22Rv1 (cell line): ENCODE results near the gene ACOXL.

Experiments
- ZFX ChIP-seq: fragments of 450-650 bp; IDR thresholded peaks from 2 replicates; pipeline ENCODE4 v1.6.1; 2017; ENCODE audit warnings: antibody characterized with exemption, borderline replicate concordance
- TF ChIP-seq, protein P1 (sequence below): fragments of 450-650 bp; IDR thresholded peaks from 2 replicates; pipeline ENCODE4 v1.5.1; 2017; ENCODE audit warnings: mild to moderate bottlenecking

DNA sequence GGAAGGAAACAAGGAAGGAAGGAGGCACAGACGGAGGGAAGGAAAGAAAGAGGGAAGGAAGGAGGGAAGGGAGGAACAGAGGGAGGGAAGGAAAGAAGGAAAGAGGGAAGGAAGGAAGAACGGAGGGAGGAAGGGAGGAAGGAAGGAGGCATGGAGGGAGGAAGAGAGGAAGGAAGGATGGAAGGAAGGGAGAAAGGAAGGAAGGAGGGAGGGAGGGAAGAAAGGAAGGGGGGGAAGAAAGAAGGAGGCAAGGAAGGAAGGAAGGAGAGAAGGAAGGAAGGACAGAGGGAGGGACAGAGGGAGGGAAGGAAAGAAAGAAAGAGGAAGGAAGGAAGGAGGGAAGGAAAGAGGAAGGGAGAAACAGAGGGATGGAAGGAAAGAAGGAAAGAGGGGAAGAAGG lies 7.6 kb upstream of the ACOXL start:
- TF ChIP-seq, protein P1, sequence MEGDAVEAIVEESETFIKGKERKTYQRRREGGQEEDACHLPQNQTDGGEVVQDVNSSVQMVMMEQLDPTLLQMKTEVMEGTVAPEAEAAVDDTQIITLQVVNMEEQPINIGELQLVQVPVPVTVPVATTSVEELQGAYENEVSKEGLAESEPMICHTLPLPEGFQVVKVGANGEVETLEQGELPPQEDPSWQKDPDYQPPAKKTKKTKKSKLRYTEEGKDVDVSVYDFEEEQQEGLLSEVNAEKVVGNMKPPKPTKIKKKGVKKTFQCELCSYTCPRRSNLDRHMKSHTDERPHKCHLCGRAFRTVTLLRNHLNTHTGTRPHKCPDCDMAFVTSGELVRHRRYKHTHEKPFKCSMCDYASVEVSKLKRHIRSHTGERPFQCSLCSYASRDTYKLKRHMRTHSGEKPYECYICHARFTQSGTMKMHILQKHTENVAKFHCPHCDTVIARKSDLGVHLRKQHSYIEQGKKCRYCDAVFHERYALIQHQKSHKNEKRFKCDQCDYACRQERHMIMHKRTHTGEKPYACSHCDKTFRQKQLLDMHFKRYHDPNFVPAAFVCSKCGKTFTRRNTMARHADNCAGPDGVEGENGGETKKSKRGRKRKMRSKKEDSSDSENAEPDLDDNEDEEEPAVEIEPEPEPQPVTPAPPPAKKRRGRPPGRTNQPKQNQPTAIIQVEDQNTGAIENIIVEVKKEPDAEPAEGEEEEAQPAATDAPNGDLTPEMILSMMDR, result no peak
- TF ChIP-seq ZFX, result no peak
